Astrocyte of the spinal cord (primary cell): Measurements from ENCODE around the gene PREB.

ENCODE experiments used
- DNase-seq: peaks from one replicate; pipeline ENCODE4 v3.0.0; 2011; ENCODE audit warnings: low read depth, low spot score
- H3K4me3 ChIP-seq: 2 replicates; pipeline ENCODE4 v1.5.1; 2011; ENCODE audit warnings: low read depth, mild to moderate bottlenecking, low read length, moderate library complexity
- in situ Hi-C: cut with HindIII; loops from 2 replicates; pipeline ENCODE4 v1.10.0; 2017; ENCODE audit warnings: low sequenced_read_pairs
- TF ChIP-seq, protein P1 (sequence below): IDR thresholded peaks from 2 replicates; pipeline ENCODE4 v1.5.1; 2012; ENCODE audit warnings: low read depth, mild to moderate bottlenecking, low read length, inconsistent platforms

Gene PREB

DNA sequence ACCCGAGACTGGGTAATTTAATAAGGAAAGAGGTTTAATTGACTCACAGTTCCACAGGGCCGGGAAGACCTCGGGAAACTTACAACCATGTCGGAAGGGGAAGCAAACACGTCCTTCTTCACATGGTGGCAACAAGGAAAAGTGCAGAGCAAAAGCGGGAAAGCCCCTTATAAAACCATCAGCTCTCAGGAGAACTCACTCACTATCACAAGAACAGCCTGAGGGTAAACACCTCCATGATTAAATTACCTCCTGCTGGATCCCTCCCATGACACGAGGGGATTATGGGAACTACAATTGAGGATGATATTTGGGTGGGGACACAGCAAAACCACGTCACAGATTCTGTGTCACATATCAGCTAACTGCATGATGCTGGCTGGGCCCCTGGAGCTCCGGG, 25.8 kb upstream of the PREB start:
- in situ Hi-C loops, result no loop called here
- no peak for DNase-seq
- no peak overlapping the region for H3K4me3 ChIP-seq
- TF ChIP-seq, protein P1, sequence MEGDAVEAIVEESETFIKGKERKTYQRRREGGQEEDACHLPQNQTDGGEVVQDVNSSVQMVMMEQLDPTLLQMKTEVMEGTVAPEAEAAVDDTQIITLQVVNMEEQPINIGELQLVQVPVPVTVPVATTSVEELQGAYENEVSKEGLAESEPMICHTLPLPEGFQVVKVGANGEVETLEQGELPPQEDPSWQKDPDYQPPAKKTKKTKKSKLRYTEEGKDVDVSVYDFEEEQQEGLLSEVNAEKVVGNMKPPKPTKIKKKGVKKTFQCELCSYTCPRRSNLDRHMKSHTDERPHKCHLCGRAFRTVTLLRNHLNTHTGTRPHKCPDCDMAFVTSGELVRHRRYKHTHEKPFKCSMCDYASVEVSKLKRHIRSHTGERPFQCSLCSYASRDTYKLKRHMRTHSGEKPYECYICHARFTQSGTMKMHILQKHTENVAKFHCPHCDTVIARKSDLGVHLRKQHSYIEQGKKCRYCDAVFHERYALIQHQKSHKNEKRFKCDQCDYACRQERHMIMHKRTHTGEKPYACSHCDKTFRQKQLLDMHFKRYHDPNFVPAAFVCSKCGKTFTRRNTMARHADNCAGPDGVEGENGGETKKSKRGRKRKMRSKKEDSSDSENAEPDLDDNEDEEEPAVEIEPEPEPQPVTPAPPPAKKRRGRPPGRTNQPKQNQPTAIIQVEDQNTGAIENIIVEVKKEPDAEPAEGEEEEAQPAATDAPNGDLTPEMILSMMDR, result no peak

DNA sequence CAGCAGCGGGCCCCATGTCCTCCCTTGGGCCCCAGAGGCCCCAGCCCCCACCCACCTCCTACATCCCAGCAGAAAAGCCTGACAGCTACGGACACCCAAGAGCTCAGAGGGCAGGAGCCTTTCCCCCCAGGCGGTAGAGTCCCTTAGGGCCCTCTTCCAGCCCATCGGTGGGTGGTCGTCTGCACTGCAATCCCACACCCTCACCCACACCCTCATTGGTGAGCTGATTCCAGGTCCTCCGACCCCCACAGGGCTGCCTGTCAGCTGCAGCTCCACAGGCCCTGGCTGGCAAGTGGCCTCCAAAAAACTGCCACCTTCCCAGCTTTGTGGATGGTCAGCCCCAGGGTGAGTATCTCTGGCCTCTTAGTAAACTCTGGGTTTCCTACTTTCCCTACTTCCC, 24.8 kb upstream of the PREB start:
- TF ChIP-seq, protein P1, result no peak
- H3K4me3 ChIP-seq, result no peak overlapping the region
- no peak for DNase-seq
- in situ Hi-C loops, result no loop called here

DNA sequence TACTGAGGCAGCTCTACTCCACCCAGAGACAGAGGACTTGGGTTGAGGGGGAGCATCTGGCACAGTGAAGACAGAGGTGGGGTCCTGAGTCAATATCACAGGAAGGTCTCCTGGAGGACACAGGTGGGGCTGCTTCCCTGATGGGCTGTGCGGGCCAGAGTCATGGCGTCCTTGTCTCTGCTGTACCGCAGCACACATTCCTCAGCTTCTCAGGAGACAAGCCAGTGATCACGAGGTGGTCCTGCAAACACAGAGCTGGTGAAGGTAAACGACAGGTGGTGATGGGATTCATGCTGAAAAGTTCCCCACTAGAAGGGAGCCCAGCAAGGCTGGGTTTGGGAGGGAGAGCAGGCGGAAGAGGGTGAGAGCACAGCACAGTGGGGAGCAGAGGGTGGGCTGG, 24.0 kb upstream of the PREB start:
- in situ Hi-C loops, result no loop called here
- no peak overlapping the region for H3K4me3 ChIP-seq
- DNase-seq, result no peak
- TF ChIP-seq, protein P1, result no peak

DNA sequence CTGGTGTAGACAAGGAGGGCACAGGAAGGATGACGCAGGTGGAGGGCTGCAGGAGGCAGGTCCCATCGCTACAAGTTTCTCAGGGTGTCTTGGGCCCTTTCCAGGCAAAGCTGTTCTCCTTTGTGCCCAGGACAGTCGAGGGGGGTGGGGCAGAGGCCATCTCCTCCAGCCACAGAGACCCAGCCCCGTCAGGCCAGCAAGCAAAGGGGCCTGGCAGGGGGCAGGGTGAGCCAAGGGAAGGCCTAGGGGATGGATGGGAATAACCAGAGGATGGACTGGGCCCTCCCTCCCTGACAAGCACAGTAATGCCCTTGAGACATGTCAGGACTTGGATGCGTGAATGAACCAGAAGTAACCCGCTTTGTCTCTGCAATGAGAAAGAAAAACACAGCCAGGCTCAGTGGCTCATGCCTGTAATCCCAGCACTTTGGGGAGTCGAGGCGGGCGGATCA, 20.7 kb upstream of the PREB start:
- in situ Hi-C loops, result no loop called here
- H3K4me3 ChIP-seq, result no peak overlapping the region
- DNase-seq, result no peak
- TF ChIP-seq, protein P1, result no peak

DNA sequence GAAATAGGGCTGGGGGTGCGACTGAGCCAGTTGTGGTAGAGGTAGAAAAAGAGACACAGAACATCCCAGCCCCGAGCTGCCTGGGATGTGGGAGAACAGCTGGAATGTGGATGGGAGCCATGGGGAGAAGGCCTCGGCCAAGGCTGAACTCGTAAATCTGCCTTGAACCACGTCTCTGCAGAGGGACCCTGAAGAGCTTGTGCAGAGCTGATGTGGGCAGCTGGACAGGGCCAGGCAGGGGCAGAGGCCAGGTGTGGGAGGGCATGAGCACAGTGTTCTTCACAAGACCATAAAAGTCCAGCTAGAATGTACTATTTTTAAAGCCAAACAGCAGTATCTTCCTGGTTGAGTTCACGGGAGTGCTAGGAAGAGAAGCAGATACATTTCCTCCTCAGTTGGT, 20.1 kb upstream of the PREB start:
- TF ChIP-seq, protein P1, result no peak

DNA sequence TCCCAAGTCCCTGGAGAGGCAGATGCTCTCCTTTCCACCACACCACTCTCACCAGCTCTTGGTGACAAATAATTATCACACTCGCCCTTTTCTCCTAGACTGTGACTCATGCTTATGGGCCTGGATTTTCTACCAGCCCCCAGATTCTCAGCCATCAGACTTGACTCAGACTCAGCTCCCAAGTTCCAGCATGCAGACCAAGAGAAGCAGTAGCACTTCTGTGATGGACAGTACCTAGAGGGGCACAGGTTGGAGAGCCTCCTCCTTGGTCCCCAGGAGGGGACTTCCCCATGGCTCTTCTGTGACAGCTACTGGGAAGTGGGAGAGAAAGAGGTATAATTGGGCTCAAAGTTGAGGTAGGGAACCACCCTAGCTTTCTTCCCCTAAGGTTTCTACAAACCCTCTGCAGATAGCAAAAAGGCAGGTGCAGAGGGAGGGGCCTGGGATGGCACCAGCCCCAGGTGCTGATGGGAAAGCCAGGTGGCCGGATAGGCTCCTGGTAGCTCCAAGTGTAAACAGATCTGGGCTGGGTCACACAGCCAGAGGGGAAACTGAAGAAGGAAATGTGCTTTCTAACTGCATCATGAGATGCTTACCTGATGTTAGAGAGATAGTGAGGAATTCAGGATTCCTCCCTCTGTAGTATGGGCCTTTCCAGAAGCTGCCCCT, 18.5 kb upstream of the PREB start:
- in situ Hi-C loops, result no loop called here
- DNase-seq, result no peak
- TF ChIP-seq, protein P1, result no peak
- no peak overlapping the region for H3K4me3 ChIP-seq

More for the DNA sequence above, 20.1 kb upstream of the PREB start:
- no peak for DNase-seq
- in situ Hi-C loops, result no loop called here
- H3K4me3 ChIP-seq, result no peak overlapping the region
